Amygdala (tissue), 56 donors: ENCODE measurements around the gene MED26.

Source experiments
- DNase-seq, 56 donors: peaks; one replicate each; lab custom pipeline; 2025; lab: John Stamatoyannopoulos, UW

The MED26 gene

GRCh38 chr19:16594131-16594586 lies 33.8 kb downstream of the MED26 start:
- DNase-seq = no peak

GRCh38 chr19:16593181-16593580 lies 34.8 kb downstream of the MED26 start:
- DNase-seq = no peak

GRCh38 chr19:16591803-16592556 lies 36.0 kb downstream of the MED26 start:
- no peak for DNase-seq

GRCh38 chr19:16590876-16591802 lies 36.9 kb downstream of the MED26 start:
- no peak for DNase-seq

- no peak for DNase-seq
These were observed 38.1 kb downstream of the MED26 start for GRCh38 chr19:16589917-16590316.

- DNase-seq = peak in 1 of 56 donors; percentile 29
These were observed 39.0 kb downstream of the MED26 start for GRCh38 chr19:16588824-16589577.

- peak in 25 of 56 donors; percentile 11 to 61 (median 35) for DNase-seq
These were observed 39.9 kb downstream of the MED26 start for GRCh38 chr19:16587833-16588823.

- peak in 21 of 56 donors; percentile 8 to 67 (median 30) for DNase-seq
These were observed 40.8 kb downstream of the MED26 start for GRCh38 chr19:16586991-16587832.

- DNase-seq = no peak
These were observed 41.5 kb downstream of the MED26 start for GRCh38 chr19:16586477-16586871.

GRCh38 chr19:16585808-16586476 lies 42.1 kb downstream of the MED26 start:
- DNase-seq = no peak

GRCh38 chr19:16585094-16585801 lies 42.8 kb downstream of the MED26 start:
- DNase-seq = no peak

- DNase-seq = peak in 51 of 56 donors; percentile 12 to 81 (median 56)
These were observed 43.5 kb downstream of the MED26 start for GRCh38 chr19:16584248-16585093.

- no peak for DNase-seq
These were observed 45.3 kb downstream of the MED26 start for GRCh38 chr19:16582486-16583261.

- no peak for DNase-seq
These were observed 46.0 kb downstream of the MED26 start for GRCh38 chr19:16581971-16582343.

- DNase-seq = no peak
These were observed 46.6 kb downstream of the MED26 start for GRCh38 chr19:16581145-16581970.
